ENCODE measurements around the gene ACSM6.

DNA sequence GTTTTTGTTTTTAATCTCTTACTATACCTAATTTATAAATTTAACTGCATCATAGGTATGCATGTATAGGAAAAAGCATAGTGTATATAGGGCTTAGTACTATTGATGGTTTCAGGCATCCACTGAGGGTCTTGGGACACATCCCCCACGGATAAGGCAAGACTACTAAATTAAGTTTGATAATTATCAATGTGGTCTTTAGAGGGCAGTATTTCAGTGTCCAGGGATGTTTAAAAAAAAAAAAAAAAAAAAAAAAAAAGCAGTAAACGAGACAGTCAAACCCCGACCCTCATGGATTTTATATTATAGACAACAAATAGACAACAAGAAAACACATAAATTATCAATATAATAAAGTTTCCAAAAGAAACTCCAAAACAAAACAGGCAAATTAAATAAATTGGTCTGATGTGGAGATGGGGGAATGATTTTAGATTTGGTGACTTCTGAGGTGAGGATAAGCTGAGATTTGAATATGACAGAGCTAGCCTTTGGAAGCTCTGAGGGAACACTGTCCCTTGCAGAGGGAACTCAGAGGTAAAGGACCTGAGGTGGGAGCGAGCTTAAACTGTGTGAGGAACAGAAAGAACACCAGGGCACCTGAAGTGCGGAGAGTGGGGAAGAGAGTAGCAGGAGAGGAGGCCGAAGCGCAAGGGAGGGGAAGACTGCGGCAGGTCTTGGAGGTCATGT is 14.8 kb downstream of the ACSM6 start:
- TF ChIP-seq, protein P1, sequence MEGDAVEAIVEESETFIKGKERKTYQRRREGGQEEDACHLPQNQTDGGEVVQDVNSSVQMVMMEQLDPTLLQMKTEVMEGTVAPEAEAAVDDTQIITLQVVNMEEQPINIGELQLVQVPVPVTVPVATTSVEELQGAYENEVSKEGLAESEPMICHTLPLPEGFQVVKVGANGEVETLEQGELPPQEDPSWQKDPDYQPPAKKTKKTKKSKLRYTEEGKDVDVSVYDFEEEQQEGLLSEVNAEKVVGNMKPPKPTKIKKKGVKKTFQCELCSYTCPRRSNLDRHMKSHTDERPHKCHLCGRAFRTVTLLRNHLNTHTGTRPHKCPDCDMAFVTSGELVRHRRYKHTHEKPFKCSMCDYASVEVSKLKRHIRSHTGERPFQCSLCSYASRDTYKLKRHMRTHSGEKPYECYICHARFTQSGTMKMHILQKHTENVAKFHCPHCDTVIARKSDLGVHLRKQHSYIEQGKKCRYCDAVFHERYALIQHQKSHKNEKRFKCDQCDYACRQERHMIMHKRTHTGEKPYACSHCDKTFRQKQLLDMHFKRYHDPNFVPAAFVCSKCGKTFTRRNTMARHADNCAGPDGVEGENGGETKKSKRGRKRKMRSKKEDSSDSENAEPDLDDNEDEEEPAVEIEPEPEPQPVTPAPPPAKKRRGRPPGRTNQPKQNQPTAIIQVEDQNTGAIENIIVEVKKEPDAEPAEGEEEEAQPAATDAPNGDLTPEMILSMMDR (conservative IDR thresholded peaks at IDR 0.05; ENCODE audit: low read depth, low read length) = peak; percentile 39; the same call in 1 of the 2 replicates
- TF ChIP-seq EZH2 (IDR thresholded peaks at IDR 0.05; ENCODE audit: borderline replicate concordance, low read depth, low read length, poor library complexity, severe bottlenecking) = no peak

All from A673 (cell line).